GM23338 (cell line): Measurements from ENCODE around the gene SPTBN4. TPM values are rescaled to one million over a fixed set of nuclear protein-coding genes. Genes with fewer than 3 reads are reported as not detected.

Experiments used
- ATAC-seq: fragments of 200-7000 bp; cut with Tn5 transposase; 3 replicates; pipeline ENCODE4 v1.9.1; 2020
- DNase-seq: peaks from one replicate; pipeline ENCODE4 v3.0.0-alpha.2; 2015; ENCODE audit warnings: low spot score
- H2AFZ ChIP-seq: fragments of 200-600 bp; sonication (generic); 2 replicates; pipeline ENCODE4 v1.8.0; 2016; ENCODE audit warnings: antibody characterized with exemption, mild to moderate bottlenecking, moderate library complexity
- H3F3A ChIP-seq: fragments of 200-600 bp; sonication (generic); replicated peaks from 2 replicates; pipeline ENCODE4 v1.8.0; 2017; ENCODE audit warnings: antibody characterized with exemption, mixed run types, low read depth
- H3K27ac ChIP-seq: fragments of 200-600 bp; sonication (generic); 2 replicates; pipeline ENCODE4 v1.6.1; 2016; ENCODE audit warnings: low read depth
- H3K27me3 ChIP-seq: fragments of 200-600 bp; sonication (generic); 2 replicates; pipeline ENCODE4 v1.8.0; 2016; ENCODE audit warnings: mild to moderate bottlenecking, mixed run types, moderate library complexity; ENCODE audit not compliant: insufficient read depth
- H3K36me3 ChIP-seq: fragments of 200-600 bp; sonication (generic); 2 replicates; pipeline ENCODE4 v1.8.0; 2016; ENCODE audit warnings: mild to moderate bottlenecking; ENCODE audit not compliant: insufficient read depth
- H3K4me1 ChIP-seq: fragments of 200-600 bp; sonication (generic); 2 replicates; pipeline ENCODE4 v1.8.0; 2016; ENCODE audit warnings: mild to moderate bottlenecking, moderate library complexity; ENCODE audit not compliant: insufficient read depth
- H3K4me2 ChIP-seq: fragments of 200-600 bp; sonication (generic); 2 replicates; pipeline ENCODE4 v1.7.1; 2017; ENCODE audit warnings: mixed run types
- H3K4me3 ChIP-seq: fragments of 200-600 bp; sonication (generic); 2 replicates; pipeline ENCODE4 v1.6.1; 2016; ENCODE audit warnings: mixed run types
- H3K79me2 ChIP-seq: fragments of 200-600 bp; sonication (generic); replicated peaks from 2 replicates; pipeline ENCODE4 v1.8.0; 2017; ENCODE audit warnings: mild to moderate bottlenecking; ENCODE audit not compliant: insufficient read depth
- H3K9me2 ChIP-seq: fragments of 200-600 bp; sonication (generic); 2 replicates; pipeline ENCODE4 v1.8.0; 2017; ENCODE audit not compliant: insufficient read depth
- H4K20me1 ChIP-seq: fragments of 200-600 bp; sonication (generic); replicated peaks from 2 replicates; pipeline ENCODE4 v1.8.0; 2017; ENCODE audit warnings: mild to moderate bottlenecking; ENCODE audit not compliant: insufficient read depth
- H3K27ac Mint-ChIP-seq: 2 replicates; pipeline ENCODE4 v1.8.0; 2020; ENCODE audit warnings: inconsistent platforms, mild to moderate bottlenecking, moderate library complexity, mixed read lengths
- H3K27me3 Mint-ChIP-seq: 3 replicates; pipeline ENCODE4 v1.8.0; 2022; ENCODE audit warnings: low read depth, mild to moderate bottlenecking, moderate library complexity, mixed read lengths, inconsistent platforms; ENCODE audit not compliant: insufficient read depth, poor library complexity
- H3K36me3 Mint-ChIP-seq: 3 replicates; pipeline ENCODE4 v1.8.0; 2021; ENCODE audit warnings: low read depth, mild to moderate bottlenecking, inconsistent platforms, moderate library complexity, mixed read lengths
- H3K4me1 Mint-ChIP-seq: 3 replicates; pipeline ENCODE4 v1.8.0; 2020; ENCODE audit warnings: mild to moderate bottlenecking, inconsistent platforms, mixed read lengths
- H3K4me3 Mint-ChIP-seq: 3 replicates; pipeline ENCODE4 v1.8.0; 2021; ENCODE audit warnings: moderate library complexity, mild to moderate bottlenecking, inconsistent platforms, mixed read lengths
- H3K9me3 Mint-ChIP-seq: 3 replicates; pipeline ENCODE4 v1.8.0; 2020; ENCODE audit warnings: moderate library complexity, mild to moderate bottlenecking, inconsistent platforms, mixed read lengths
- POLR2AphosphoS5 ChIP-seq: IDR thresholded peaks from 2 replicates; pipeline ENCODE4 v1.6.1; 2016; ENCODE audit warnings: antibody characterized with exemption, low read depth
- REST ChIP-seq: IDR thresholded peaks from one replicate; pipeline ENCODE4 v1.6.1; 2018; ENCODE audit warnings: antibody characterized with exemption; ENCODE audit not compliant: unreplicated experiment
- STAT1 ChIP-seq: IDR thresholded peaks from one replicate; pipeline ENCODE4 v1.6.1; 2016; ENCODE audit warnings: antibody characterized with exemption; ENCODE audit not compliant: unreplicated experiment
- ZNF462 ChIP-seq: fragments of 250-450 bp; sonication (Bioruptor Pico); IDR thresholded peaks from 2 replicates; pipeline ENCODE4 v1.5.0; 2020; ENCODE audit warnings: mild to moderate bottlenecking, moderate library complexity
- polyA plus RNA-seq: library from polyadenylated mRNA; unstranded; fragments of >200 nt; fragmentation: Nextera tagmentation; extraction: Ambion mirVana; gene quantifications from 2 replicates; pipeline ENCODE4 v1.2.1, GENCODE V29; 2016
- total RNA-seq: library from RNA; depleted of rRNA; stranded (reverse); fragments of >200 nt; shearing (Covaris generic); gene quantifications from 2 replicates; pipeline ENCODE4 v1.2.3, GENCODE V29; 2014
- TF ChIP-seq, protein P1 (sequence below): IDR thresholded peaks from 2 replicates; pipeline ENCODE4 v1.6.1; 2016; ENCODE audit warnings: antibody characterized with exemption

The SPTBN4 gene
- total and polyA plus RNA-seq, 2 experiments from 2014 or later, result 1.6 to 2.3 TPM

DNA sequence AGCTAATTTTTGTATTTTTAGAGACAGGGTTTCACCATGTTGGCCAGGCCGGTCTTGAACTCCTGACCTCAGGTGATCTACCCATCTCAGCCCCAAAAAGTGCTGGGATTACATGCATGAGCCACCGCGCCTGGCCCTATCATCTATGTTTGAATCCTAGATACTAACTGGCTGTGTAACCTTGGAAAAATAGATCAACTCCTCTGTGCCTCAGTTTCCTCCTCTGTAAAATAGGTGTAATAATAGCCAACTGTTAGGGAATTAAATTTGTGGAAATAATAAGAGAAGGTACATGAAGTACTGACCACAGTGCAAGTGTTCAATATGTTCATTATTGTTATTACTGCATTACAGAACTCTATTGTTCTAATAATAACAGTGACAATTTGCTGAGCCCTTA is 4.3 kb downstream of the SPTBN4 start (continued):
- TF ChIP-seq REST (no peak), ZNF462 (CRISPR knock-in tag) (no peak), STAT1 (no peak)

DNA sequence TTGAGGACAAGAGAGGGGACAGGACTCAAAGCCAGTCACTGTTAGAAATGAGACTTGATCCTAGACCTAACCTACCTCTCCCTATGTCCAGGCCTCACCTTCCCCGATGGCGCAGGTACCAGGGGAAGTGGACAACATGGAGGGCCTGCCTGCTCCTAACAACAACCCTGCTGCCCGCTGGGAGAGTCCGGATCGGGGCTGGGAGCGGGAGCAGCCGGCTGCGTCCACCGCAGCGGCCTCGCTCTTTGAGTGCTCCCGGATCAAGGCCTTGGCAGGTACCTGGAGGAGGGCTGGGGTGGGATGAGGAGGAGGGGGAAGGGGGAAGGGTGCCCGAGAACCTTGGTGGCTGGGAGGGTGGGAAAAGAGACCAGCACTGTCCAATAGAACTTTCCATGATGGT is 5.7 kb downstream of the SPTBN4 start:
- no peaks in the 10 kb centered on the region for H3K9me2 ChIP-seq
- H2AFZ ChIP-seq, result no peak overlapping the region; the same call in 1 of the 2 replicates
- no peaks in the 10 kb centered on the region for H3K4me1 Mint-ChIP-seq
- no peaks in the 10 kb centered on the region; the same call in 1 of the 2 replicates for H3K4me1 ChIP-seq
- H3K27me3 ChIP-seq, result peaks cover 21% of the 10 kb centered on the region
- H3K27ac ChIP-seq, result no peak overlapping the region
- no peak overlapping the region for H3K4me3 ChIP-seq
- H3K36me3 Mint-ChIP-seq, result no peaks in the 10 kb centered on the region
- H3K4me2 ChIP-seq, result no peak overlapping the region
- no peaks in the 10 kb centered on the region for H3K79me2 ChIP-seq
- H3K4me3 Mint-ChIP-seq, result no peak overlapping the region
- H3F3A ChIP-seq, result 0 out of 2 replicates have a peak, but pooled peaks cover 3% of the 10 kb centered on the region
- H3K27me3 Mint-ChIP-seq, result peaks cover 16% of the 10 kb centered on the region
- ATAC-seq, result no peak
- TF ChIP-seq POLR2AphosphoS5, result no peak
- TF ChIP-seq, protein P1, sequence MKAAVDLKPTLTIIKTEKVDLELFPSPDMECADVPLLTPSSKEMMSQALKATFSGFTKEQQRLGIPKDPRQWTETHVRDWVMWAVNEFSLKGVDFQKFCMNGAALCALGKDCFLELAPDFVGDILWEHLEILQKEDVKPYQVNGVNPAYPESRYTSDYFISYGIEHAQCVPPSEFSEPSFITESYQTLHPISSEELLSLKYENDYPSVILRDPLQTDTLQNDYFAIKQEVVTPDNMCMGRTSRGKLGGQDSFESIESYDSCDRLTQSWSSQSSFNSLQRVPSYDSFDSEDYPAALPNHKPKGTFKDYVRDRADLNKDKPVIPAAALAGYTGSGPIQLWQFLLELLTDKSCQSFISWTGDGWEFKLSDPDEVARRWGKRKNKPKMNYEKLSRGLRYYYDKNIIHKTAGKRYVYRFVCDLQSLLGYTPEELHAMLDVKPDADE, result no peak
- no peak for DNase-seq
- no peaks in the 10 kb centered on the region for H3K9me3 Mint-ChIP-seq
- H3K27ac Mint-ChIP-seq, result no peak overlapping the region
- no peaks in the 10 kb centered on the region for H4K20me1 ChIP-seq
- H3K36me3 ChIP-seq, result no peaks in the 10 kb centered on the region
